ENCODE measurements around the gene PHACTR2.
"Not testable (repeated sequence)": the region's sequence is repeated elsewhere in the genome, so short reads cannot be mapped to it uniquely, and the experiment has no call there.

Gene PHACTR2

DNA sequence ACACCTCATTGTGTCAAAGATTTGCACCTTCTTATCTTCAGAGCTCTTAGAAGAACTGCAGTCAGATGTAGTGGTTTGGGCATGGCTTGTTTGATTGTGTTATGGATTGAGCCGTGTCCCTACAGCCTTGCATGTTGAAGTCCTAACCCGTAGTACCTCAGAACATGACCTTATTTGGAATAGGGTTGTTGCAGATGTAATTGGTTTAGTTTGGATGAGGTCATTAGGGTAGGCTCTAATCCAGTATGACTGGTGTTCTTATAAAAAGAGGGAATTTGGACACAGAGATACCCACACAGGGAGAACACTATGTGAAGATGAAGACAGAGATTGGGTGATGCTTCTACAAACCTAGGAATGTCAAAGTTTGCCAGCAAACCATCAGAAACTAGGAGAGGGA is 35.4 kb upstream of the PHACTR2 start:
- Histone ChIP-seq H3K4me3 (ENCODE audit: low read length) (no peak overlapping the region), H3K27ac (ENCODE audit: low read length) (no peak overlapping the region), H3F3A (ENCODE audit: insufficient read depth, low read length) (no peaks in the 10 kb centered on the region), H3K9me3 (replicated peaks; ENCODE audit: insufficient read depth, low read length) (no peaks in the 10 kb centered on the region), H3K79me2 (ENCODE audit: low read length) (no peaks in the 10 kb centered on the region), H2AFZ (ENCODE audit: low read length) (no peak overlapping the region), H3K4me1 (ENCODE audit: low read length) (no peaks in the 10 kb centered on the region), H3K4me2 (ENCODE audit: low read depth, low read length) (no peak overlapping the region), H3K9me2 (replicated peaks; ENCODE audit: insufficient read depth, low read length) (no peaks in the 10 kb centered on the region), H3K9ac (ENCODE audit: low read length) (no peak overlapping the region), H3K27me3 (replicated peaks; ENCODE audit: insufficient read depth, low read length) (no peaks in the 10 kb centered on the region), H3K36me3 (replicated peaks; ENCODE audit: insufficient read depth, low read length) (no peaks in the 10 kb centered on the region), H4K20me1 (ENCODE audit: insufficient read depth, low read length) (no peaks in the 10 kb centered on the region)
- TF ChIP-seq, protein P1, sequence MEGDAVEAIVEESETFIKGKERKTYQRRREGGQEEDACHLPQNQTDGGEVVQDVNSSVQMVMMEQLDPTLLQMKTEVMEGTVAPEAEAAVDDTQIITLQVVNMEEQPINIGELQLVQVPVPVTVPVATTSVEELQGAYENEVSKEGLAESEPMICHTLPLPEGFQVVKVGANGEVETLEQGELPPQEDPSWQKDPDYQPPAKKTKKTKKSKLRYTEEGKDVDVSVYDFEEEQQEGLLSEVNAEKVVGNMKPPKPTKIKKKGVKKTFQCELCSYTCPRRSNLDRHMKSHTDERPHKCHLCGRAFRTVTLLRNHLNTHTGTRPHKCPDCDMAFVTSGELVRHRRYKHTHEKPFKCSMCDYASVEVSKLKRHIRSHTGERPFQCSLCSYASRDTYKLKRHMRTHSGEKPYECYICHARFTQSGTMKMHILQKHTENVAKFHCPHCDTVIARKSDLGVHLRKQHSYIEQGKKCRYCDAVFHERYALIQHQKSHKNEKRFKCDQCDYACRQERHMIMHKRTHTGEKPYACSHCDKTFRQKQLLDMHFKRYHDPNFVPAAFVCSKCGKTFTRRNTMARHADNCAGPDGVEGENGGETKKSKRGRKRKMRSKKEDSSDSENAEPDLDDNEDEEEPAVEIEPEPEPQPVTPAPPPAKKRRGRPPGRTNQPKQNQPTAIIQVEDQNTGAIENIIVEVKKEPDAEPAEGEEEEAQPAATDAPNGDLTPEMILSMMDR (IDR thresholded peaks at IDR 0.05; ENCODE audit: low read length) = no peak
- DNase-seq = no peak

DNA sequence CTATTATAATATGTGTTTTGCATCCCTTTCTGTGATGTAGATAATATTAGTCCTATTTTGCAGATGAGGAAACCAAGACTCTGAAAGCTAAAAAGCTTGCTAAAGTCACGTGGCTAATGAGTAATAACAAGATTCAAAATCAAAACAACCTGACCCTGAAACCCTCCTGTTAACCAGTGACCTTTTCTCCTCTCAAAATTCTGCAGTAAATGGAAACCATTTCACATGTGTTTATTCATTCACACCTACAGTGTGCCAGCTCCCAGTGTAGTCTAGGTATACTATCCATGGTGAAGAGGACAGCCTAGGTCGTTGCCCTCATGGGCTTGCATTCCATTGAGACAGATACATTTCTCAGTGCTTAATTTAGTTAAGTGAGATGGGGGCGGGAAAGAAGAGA is 30.6 kb upstream of the PHACTR2 start:
- H4K20me1 ChIP-seq (ENCODE audit: insufficient read depth, low read length) = no peaks in the 10 kb centered on the region
- H3K4me3 ChIP-seq (ENCODE audit: low read length) = no peak overlapping the region
- DNase-seq = no peak
- no peaks in the 10 kb centered on the region for H3K27me3 ChIP-seq (replicated peaks; ENCODE audit: insufficient read depth, low read length)
- no peak overlapping the region for H3K9ac ChIP-seq (ENCODE audit: low read length)
- TF ChIP-seq EZH2phosphoT487 (IDR thresholded peaks at IDR 0.05; ENCODE audit: low read length) = no peak
- TF ChIP-seq EZH2 (optimal IDR thresholded peaks at IDR 0.05; ENCODE audit: low read depth, low read length) = no peak
- H3K4me2 ChIP-seq (ENCODE audit: low read depth, low read length) = no peak overlapping the region
- no peaks in the 10 kb centered on the region for H3K36me3 ChIP-seq (replicated peaks; ENCODE audit: insufficient read depth, low read length)
- H3K9me2 ChIP-seq (replicated peaks; ENCODE audit: insufficient read depth, low read length) = no peaks in the 10 kb centered on the region
- H3K4me1 ChIP-seq (ENCODE audit: low read length) = no peaks in the 10 kb centered on the region
- H3K27ac ChIP-seq (ENCODE audit: low read length) = no peak overlapping the region
- no peak overlapping the region for H2AFZ ChIP-seq (ENCODE audit: low read length)
- no peaks in the 10 kb centered on the region for H3F3A ChIP-seq (ENCODE audit: insufficient read depth, low read length)
- no peaks in the 10 kb centered on the region for H3K9me3 ChIP-seq (replicated peaks; ENCODE audit: insufficient read depth, low read length)
- no peaks in the 10 kb centered on the region for H3K79me2 ChIP-seq (ENCODE audit: low read length)

GRCh38 chr6:143647732-143648131 is 30.0 kb upstream of the PHACTR2 start:
- Histone ChIP-seq H4K20me1 (ENCODE audit: insufficient read depth, low read length) (no peaks in the 10 kb centered on the region), H3K9me2 (replicated peaks; ENCODE audit: insufficient read depth, low read length) (no peaks in the 10 kb centered on the region), H3K9me3 (replicated peaks; ENCODE audit: insufficient read depth, low read length) (no peaks in the 10 kb centered on the region), H3K4me1 (ENCODE audit: low read length) (no peaks in the 10 kb centered on the region), H3K4me3 (ENCODE audit: low read length) (no peak overlapping the region), H3K4me2 (ENCODE audit: low read depth, low read length) (no peak overlapping the region), H3K36me3 (replicated peaks; ENCODE audit: insufficient read depth, low read length) (no peaks in the 10 kb centered on the region), H3K27ac (ENCODE audit: low read length) (no peak overlapping the region), H2AFZ (ENCODE audit: low read length) (no peak overlapping the region), H3K79me2 (ENCODE audit: low read length) (no peaks in the 10 kb centered on the region), H3K27me3 (replicated peaks; ENCODE audit: insufficient read depth, low read length) (no peaks in the 10 kb centered on the region), H3F3A (ENCODE audit: insufficient read depth, low read length) (no peaks in the 10 kb centered on the region), H3K9ac (ENCODE audit: low read length) (no peak overlapping the region)
- TF ChIP-seq, protein P1 (IDR thresholded peaks at IDR 0.05; ENCODE audit: low read length) = no peak
- TF ChIP-seq EZH2 (optimal IDR thresholded peaks at IDR 0.05; ENCODE audit: low read depth, low read length) = no peak
- DNase-seq = no peak

GRCh38 chr6:143649319-143649718 is 28.4 kb upstream of the PHACTR2 start:
- not testable (repeated sequence) for H3K36me3 ChIP-seq (replicated peaks; ENCODE audit: insufficient read depth, low read length); H3F3A ChIP-seq (ENCODE audit: insufficient read depth, low read length); H3K4me2 ChIP-seq (ENCODE audit: low read depth, low read length); H3K9me2 ChIP-seq (replicated peaks; ENCODE audit: insufficient read depth, low read length); H3K9me3 ChIP-seq (replicated peaks; ENCODE audit: insufficient read depth, low read length); H3K4me1 ChIP-seq (ENCODE audit: low read length); H3K9ac ChIP-seq (ENCODE audit: low read length); H4K20me1 ChIP-seq (ENCODE audit: insufficient read depth, low read length); H3K4me3 ChIP-seq (ENCODE audit: low read length); H3K79me2 ChIP-seq (ENCODE audit: low read length); H3K27ac ChIP-seq (ENCODE audit: low read length); DNase-seq; H3K27me3 ChIP-seq (replicated peaks; ENCODE audit: insufficient read depth, low read length); H2AFZ ChIP-seq (ENCODE audit: low read length)

- not testable (repeated sequence) for H3K4me1 ChIP-seq (ENCODE audit: low read length); H2AFZ ChIP-seq (ENCODE audit: low read length); DNase-seq
These were observed 26.4 kb upstream of the PHACTR2 start for GRCh38 chr6:143651328-143651727.

More at GRCh38 chr6:143651328-143651727, 26.4 kb upstream of the PHACTR2 start:
- not testable (repeated sequence) for H3K27ac ChIP-seq (ENCODE audit: low read length); H3K9me3 ChIP-seq (replicated peaks; ENCODE audit: insufficient read depth, low read length); H3K36me3 ChIP-seq (replicated peaks; ENCODE audit: insufficient read depth, low read length); H3K4me3 ChIP-seq (ENCODE audit: low read length); H3K9ac ChIP-seq (ENCODE audit: low read length); H3K79me2 ChIP-seq (ENCODE audit: low read length); H3K27me3 ChIP-seq (replicated peaks; ENCODE audit: insufficient read depth, low read length); H3K9me2 ChIP-seq (replicated peaks; ENCODE audit: insufficient read depth, low read length); H3F3A ChIP-seq (ENCODE audit: insufficient read depth, low read length); H3K4me2 ChIP-seq (ENCODE audit: low read depth, low read length); H4K20me1 ChIP-seq (ENCODE audit: insufficient read depth, low read length)

Measured in MM.1S (cell line).